Measurements from ENCODE around the gene PPP2CA. TPM values are rescaled to one million over a fixed set of nuclear protein-coding genes. Genes with fewer than 3 reads are reported as not detected.

Gene PPP2CA
- total RNA-seq, 2 experiments from 2014 or later = 188 to 195 TPM

DNA sequence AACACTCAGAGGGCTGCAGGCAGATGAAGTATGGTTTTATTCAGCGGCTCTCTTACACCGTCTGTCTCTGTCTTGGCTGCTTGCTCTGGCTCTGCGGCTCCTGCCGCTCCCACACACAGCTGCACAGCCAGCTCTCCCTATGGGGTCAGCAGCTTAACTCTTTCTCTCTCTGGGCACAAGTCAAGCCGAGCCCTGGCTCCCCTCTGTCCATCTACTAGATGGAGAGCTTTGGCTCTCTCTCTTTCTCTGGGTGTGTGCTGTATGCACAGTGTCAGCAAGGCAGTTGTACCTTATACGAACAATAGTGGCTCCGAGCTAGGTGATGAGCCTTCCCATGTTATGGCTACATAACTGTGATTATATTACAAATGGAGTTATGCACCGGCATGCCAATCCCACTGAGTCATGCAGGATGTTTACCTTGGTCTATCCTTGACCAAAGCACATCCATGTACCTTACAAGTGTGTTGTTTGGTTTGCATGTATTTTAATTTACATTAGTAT is 19.3 kb upstream of the PPP2CA start:
- no peak overlapping the region for H3K4me3 Mint-ChIP-seq
- intact Hi-C loops (cut with DNase I, micrococcal nuclease) = no loop called here
- ChIA-PET CTCF (no interaction called here), POLR2A (interaction anchor here (1.4 kb wide), 1 partner anchor 20 kb away, joined by 5 read pairs; the partner anchor contains the start of gene PPP2CA)
- no peaks in the 10 kb centered on the region for H3K36me3 Mint-ChIP-seq (ENCODE audit: low read depth)
- Histone ChIP-seq H3K27me3 (ENCODE audit: control insufficient read depth in 1 of 2, insufficient read depth in 2 of 2, low read length in 2 of 2) (no peaks in the 10 kb centered on the region), H3K36me3 (ENCODE audit: insufficient read depth, low read length) (no peaks in the 10 kb centered on the region), H3K27ac (ENCODE audit: low read depth in 1 of 2, low read length in 2 of 2) (no peak overlapping the region), H3K4me1 (ENCODE audit: insufficient read depth, low read length) (no peaks in the 10 kb centered on the region), H3K9me3 (ENCODE audit: control insufficient read depth in 1 of 2, insufficient read depth in 1 of 2, low read length in 2 of 2) (no peaks in the 10 kb centered on the region), H3K4me3 (ENCODE audit: low read length) (no peak overlapping the region)
- peaks cover 4% of the 10 kb centered on the region for H3K27me3 Mint-ChIP-seq
- DNase-seq (no peak), ATAC-seq (ENCODE audit: poor library complexity) (no peak)
- H3K27ac Mint-ChIP-seq = no peak overlapping the region
- TF ChIP-seq, protein P1, sequence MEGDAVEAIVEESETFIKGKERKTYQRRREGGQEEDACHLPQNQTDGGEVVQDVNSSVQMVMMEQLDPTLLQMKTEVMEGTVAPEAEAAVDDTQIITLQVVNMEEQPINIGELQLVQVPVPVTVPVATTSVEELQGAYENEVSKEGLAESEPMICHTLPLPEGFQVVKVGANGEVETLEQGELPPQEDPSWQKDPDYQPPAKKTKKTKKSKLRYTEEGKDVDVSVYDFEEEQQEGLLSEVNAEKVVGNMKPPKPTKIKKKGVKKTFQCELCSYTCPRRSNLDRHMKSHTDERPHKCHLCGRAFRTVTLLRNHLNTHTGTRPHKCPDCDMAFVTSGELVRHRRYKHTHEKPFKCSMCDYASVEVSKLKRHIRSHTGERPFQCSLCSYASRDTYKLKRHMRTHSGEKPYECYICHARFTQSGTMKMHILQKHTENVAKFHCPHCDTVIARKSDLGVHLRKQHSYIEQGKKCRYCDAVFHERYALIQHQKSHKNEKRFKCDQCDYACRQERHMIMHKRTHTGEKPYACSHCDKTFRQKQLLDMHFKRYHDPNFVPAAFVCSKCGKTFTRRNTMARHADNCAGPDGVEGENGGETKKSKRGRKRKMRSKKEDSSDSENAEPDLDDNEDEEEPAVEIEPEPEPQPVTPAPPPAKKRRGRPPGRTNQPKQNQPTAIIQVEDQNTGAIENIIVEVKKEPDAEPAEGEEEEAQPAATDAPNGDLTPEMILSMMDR (IDR thresholded peaks at IDR 0.05) = no peak
- H3K4me1 Mint-ChIP-seq (ENCODE audit: low read depth) = no peaks in the 10 kb centered on the region
- no peaks in the 10 kb centered on the region for H3K9me3 Mint-ChIP-seq

DNA sequence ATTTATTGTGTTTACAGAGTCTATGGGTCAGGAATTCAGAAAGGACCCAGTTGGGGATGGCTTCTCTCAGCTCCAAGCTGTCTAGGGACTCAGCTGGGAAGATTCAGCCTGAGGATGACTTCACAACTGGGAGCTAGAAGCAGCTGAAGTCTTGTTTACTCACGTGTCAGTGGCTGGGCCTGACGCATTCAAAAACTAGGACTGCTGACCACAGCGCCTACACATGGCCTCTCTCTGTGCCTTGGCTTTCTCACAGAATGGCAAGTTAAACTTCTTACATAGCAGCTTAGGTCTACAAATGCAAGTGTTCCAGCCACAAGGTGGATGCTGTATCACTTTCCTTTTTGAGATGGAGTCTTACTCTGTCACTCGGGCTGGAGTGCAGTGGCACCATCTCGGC is 16.3 kb upstream of the PPP2CA start:
- no peak overlapping the region for H3K4me3 Mint-ChIP-seq
- no peak overlapping the region for H3K4me3 ChIP-seq (ENCODE audit: low read length)
- peaks cover 4% of the 10 kb centered on the region for H3K27me3 Mint-ChIP-seq
- no peaks in the 10 kb centered on the region for H3K4me1 ChIP-seq (ENCODE audit: insufficient read depth, low read length)
- H3K9me3 Mint-ChIP-seq = no peaks in the 10 kb centered on the region
- ChIA-PET POLR2A (interaction anchor here (1.7 kb wide), 1 partner anchor 16 kb away, joined by 5 read pairs; the partner anchor contains the start of gene PPP2CA), CTCF (interaction anchor here (0.6 to 0.7 kb wide), 2 partner anchors 158 to 345 kb away, joined by 3 to 4 read pairs; no protein-coding TSS in a partner anchor)
- no peak for ATAC-seq (ENCODE audit: poor library complexity)
- H3K27ac ChIP-seq (ENCODE audit: low read depth in 1 of 2, low read length in 2 of 2) = no peak overlapping the region
- H3K9me3 ChIP-seq (ENCODE audit: control insufficient read depth in 1 of 2, insufficient read depth in 1 of 2, low read length in 2 of 2) = no peaks in the 10 kb centered on the region
- TF ChIP-seq, protein P1 (IDR thresholded peaks at IDR 0.05) = no peak
- no peaks in the 10 kb centered on the region for H3K4me1 Mint-ChIP-seq (ENCODE audit: low read depth)
- H3K27ac Mint-ChIP-seq = no peak overlapping the region
- H3K36me3 Mint-ChIP-seq (ENCODE audit: low read depth) = no peaks in the 10 kb centered on the region
- no peak for DNase-seq
- intact Hi-C loops (cut with DNase I, micrococcal nuclease) = no loop called here
- H3K36me3 ChIP-seq (ENCODE audit: insufficient read depth, low read length) = no peaks in the 10 kb centered on the region
- no peaks in the 10 kb centered on the region for H3K27me3 ChIP-seq (ENCODE audit: control insufficient read depth in 1 of 2, insufficient read depth in 2 of 2, low read length in 2 of 2)

DNA sequence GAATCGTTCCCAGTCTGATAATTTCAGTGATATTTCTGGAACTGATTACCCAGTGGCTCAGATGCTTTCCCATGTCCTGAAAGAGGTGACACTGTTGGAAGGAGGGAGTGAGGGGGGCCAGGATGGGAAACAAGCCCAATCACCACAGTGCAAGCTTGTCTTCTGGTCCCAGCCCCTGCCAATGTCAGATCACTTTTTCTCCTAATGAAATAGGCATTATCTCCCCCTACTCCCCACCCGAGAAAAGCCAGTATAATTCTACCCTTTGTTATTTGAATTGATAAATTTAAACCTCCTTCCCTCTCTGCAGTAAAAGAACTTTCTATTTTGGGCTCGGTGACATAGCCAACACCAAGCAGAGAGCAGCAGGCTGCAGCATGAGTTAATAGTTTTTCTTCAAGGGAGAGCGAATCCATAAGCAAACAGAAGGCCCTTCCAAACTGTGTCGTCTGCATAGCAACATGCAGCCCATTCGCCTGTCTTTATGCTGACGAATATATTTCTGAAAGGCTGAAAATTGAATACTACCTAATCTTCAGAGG is 14.6 kb upstream of the PPP2CA start:
- POLR2A ChIA-PET = no interaction called here
- H3K36me3 Mint-ChIP-seq (ENCODE audit: low read depth) = no peaks in the 10 kb centered on the region
- TF ChIP-seq, protein P1 (IDR thresholded peaks at IDR 0.05) = no peak

More for the DNA sequence above, 14.6 kb upstream of the PPP2CA start:
- Mint-ChIP-seq H3K27me3 (peaks cover 4% of the 10 kb centered on the region), H3K9me3 (no peaks in the 10 kb centered on the region), H3K27ac (no peak overlapping the region), H3K4me3 (no peak overlapping the region), H3K4me1 (ENCODE audit: low read depth) (no peaks in the 10 kb centered on the region)
- no peak for ATAC-seq (ENCODE audit: poor library complexity)
- Histone ChIP-seq H3K9me3 (ENCODE audit: control insufficient read depth in 1 of 2, insufficient read depth in 1 of 2, low read length in 2 of 2) (no peaks in the 10 kb centered on the region), H3K27me3 (ENCODE audit: control insufficient read depth in 1 of 2, insufficient read depth in 2 of 2, low read length in 2 of 2) (no peaks in the 10 kb centered on the region), H3K4me1 (ENCODE audit: insufficient read depth, low read length) (no peaks in the 10 kb centered on the region), H3K4me3 (ENCODE audit: low read length) (no peak overlapping the region), H3K27ac (ENCODE audit: low read depth in 1 of 2, low read length in 2 of 2) (no peak overlapping the region), H3K36me3 (ENCODE audit: insufficient read depth, low read length) (no peaks in the 10 kb centered on the region)
- intact Hi-C loops (cut with DNase I, micrococcal nuclease) = no loop called here
- CTCF ChIA-PET = no interaction called here
- DNase-seq = no peak

Measured in CD4-positive, alpha-beta T cell (primary cell).